Measurements from ENCODE around the gene PSMB7. TPM values are rescaled to one million over a fixed set of nuclear protein-coding genes. Genes with fewer than 3 reads are reported as not detected.

The PSMB7 gene
- total RNA-seq, 2 donors from 2014 or later, result 120 to 126 TPM

Other genes with a start within 250 kb of the PSMB7 start
- 1 to 10 TPM; 8.1 to 8.5 TPM for gene NEK6, start 157.5 kb downstream of the PSMB7 start, total RNA-seq
- gene ADGRD2, start 35.0 kb upstream of the PSMB7 start, total RNA-seq, result not detected
- gene NR5A1, start 92.0 kb upstream of the PSMB7 start, total RNA-seq, result under 1 TPM in 1 of 2 donors, not detected in 1; 0.07 TPM

Measured in activated T-cell treated with anti-CD3 and anti-CD28 coated beads, Interleukin-2, amount 50 U/mL, for 72 hours (primary cell).